ENCODE data around the gene ZCCHC14.

DNA sequence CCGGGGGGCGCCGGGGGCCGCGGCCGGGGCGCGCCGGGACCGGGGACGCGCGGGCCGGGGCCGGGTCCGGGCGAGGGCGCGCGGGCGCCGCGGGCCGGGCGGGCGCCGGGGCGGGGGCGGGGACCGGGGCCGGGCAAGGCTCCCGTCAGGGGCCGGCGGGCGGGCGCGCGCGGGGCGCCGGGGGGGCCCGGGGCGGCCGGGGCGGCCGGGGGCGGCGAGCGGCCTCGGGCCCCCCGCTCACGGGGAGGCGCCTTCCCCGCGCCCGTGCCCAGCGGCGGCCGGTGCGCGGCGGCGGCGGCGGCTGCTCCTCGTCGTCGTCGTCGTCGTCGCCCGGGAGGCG lies 563 bp downstream of the ZCCHC14 start:
- TF ChIP-seq, protein P1, sequence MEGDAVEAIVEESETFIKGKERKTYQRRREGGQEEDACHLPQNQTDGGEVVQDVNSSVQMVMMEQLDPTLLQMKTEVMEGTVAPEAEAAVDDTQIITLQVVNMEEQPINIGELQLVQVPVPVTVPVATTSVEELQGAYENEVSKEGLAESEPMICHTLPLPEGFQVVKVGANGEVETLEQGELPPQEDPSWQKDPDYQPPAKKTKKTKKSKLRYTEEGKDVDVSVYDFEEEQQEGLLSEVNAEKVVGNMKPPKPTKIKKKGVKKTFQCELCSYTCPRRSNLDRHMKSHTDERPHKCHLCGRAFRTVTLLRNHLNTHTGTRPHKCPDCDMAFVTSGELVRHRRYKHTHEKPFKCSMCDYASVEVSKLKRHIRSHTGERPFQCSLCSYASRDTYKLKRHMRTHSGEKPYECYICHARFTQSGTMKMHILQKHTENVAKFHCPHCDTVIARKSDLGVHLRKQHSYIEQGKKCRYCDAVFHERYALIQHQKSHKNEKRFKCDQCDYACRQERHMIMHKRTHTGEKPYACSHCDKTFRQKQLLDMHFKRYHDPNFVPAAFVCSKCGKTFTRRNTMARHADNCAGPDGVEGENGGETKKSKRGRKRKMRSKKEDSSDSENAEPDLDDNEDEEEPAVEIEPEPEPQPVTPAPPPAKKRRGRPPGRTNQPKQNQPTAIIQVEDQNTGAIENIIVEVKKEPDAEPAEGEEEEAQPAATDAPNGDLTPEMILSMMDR (IDR thresholded peaks at IDR 0.05), result no peak
- no peak for TF ChIP-seq POLR2A (IDR thresholded peaks at IDR 0.05)
